KBM-7 (cell line): ENCODE measurements around the gene FSTL5.

Source experiments
- DNase-seq: peaks from one replicate; pipeline ENCODE4 v3.0.0-alpha.2; 2015
- in situ Hi-C: fragments of 300-500 bp; cut with MboI; formaldehyde crosslinking; loops from 2 replicates; pipeline ENCODE4 v1.14.3; 2020; ENCODE audit warnings: low sequenced_read_pairs, low pct_unique_long_range_greater_than_20kb, mixed read lengths

Gene FSTL5

GRCh38 chr4:161419822-161420221 lies 744.0 kb downstream of the FSTL5 start:
- in situ Hi-C loops, result no loop called here
- DNase-seq, result peak; percentile 90

DNA sequence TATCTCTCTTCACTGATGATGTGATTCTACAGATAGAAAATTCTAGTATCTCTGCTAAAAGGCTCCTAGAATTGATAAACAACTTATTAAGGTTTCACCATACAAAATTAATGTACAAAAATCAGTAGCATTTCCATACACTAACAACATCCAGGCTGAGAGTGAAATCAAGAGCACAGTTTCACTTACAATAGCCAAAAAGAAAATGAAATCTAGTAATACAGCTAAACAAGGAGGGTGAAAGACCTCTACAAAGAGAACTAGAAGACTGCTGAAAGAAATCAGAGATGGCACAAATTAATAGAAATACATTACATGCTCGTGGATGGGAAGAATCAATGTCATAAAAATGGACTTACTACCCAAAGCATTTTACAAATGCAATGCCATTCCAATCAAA lies 751.9 kb downstream of the FSTL5 start:
- in situ Hi-C loops, result no loop called here

GRCh38 chr4:161404346-161405110 lies 759.3 kb downstream of the FSTL5 start:
- DNase-seq, result no peak
- in situ Hi-C loops, result no loop called here

More for the DNA sequence above, 751.9 kb downstream of the FSTL5 start:
- no peak for DNase-seq

GRCh38 chr4:161403781-161404180 lies 760.0 kb downstream of the FSTL5 start:
- in situ Hi-C loops, result no loop called here
- no peak for DNase-seq

- no peak for DNase-seq
- in situ Hi-C loops, result no loop called here
Measured at GRCh38 chr4:161393602-161394001, 770.2 kb downstream of the FSTL5 start.

- in situ Hi-C loops, result no loop called here
- no peak for DNase-seq
Measured at GRCh38 chr4:161382655-161383054, 781.1 kb downstream of the FSTL5 start.

GRCh38 chr4:161376275-161376674 lies 787.5 kb downstream of the FSTL5 start:
- in situ Hi-C loops, result no loop called here
- DNase-seq, result no peak

GRCh38 chr4:161364681-161365080 lies 799.1 kb downstream of the FSTL5 start:
- no peak for DNase-seq
- in situ Hi-C loops, result no loop called here

GRCh38 chr4:161360982-161361381 lies 802.8 kb downstream of the FSTL5 start:
- in situ Hi-C loops, result no loop called here
- DNase-seq, result no peak

DNA sequence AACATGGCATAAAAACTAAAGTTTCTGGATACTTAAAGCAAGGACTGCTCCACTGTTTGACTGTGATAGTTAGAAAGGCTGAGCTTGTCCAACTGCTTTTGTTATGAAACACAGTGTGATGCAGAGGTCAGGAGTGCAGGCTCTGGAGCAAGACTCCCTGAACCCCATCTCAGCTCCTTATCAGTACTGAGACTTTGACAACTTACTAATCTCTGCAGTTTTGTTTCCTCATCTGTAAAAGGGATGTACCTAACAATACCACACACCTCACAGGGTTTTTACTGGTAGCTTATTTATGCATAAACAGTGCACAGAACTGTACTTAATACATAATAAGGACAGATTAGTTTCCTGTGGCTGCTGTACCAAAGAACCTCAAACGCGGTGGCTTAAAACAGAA lies 804.3 kb downstream of the FSTL5 start:
- in situ Hi-C loops, result no loop called here
- DNase-seq, result no peak

DNA sequence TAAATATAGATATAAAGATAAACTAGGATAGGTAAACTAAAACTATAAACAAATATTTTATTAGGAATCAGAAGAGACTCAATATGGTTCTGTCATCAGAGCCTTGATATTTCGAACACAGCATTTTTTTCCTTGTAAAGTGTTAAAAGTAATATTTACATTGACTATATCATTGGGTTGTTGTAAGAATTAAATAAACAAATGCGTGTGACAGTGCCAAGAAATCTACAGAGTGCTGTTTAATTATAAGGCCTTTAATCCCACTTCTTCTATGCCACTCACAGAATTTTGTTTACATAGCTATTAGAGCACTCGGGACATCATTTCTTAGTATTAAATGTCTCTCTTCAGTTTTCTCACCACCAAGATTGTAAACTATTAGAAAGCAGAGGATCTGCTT lies 807.4 kb downstream of the FSTL5 start:
- no peak for DNase-seq
- in situ Hi-C loops, result no loop called here

DNA sequence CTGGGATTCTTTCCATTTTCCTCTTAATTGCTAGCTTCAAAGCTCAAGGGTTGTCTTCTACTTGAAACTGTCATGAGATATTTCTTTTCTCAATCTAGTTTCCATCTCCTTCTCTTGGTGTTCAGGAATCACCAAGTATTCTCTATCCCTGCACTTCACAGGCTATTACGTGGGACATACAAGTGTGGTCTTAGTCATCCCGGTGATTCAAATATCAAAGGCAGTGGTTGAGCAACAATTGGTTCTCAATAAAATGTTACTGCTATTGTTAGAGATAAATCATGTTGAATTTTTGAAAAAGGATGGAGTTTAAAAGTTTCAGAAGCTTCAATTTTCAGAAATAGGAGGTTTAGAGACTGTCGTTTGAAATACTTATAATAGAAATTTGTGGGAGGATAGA lies 812.9 kb downstream of the FSTL5 start:
- in situ Hi-C loops, result no loop called here
- DNase-seq, result no peak

GRCh38 chr4:161345741-161346140 lies 818.1 kb downstream of the FSTL5 start:
- DNase-seq, result no peak
- in situ Hi-C loops, result no loop called here

DNA sequence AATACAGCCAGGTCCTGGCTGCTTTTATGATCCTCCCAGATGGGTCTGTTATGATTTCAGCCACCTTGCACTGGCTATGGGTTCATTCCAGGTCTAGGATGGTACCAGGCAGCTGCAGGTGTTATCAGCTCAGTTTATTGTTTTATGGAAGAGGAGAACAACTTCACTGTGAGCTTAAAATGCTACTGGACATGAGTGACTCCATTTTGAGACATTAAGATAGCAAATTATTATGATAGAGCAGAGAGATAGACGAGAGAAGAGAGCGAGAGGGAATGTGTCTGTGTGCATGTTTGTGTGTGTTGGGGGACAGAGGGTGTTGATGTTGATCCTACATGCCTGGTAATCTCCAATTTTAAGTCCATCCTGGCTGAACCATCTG lies 820.2 kb downstream of the FSTL5 start:
- in situ Hi-C loops, result no loop called here
- DNase-seq, result no peak

- in situ Hi-C loops, result no loop called here
- DNase-seq, result no peak
Measured at GRCh38 chr4:161342881-161343568, 820.8 kb downstream of the FSTL5 start.

- in situ Hi-C loops, result no loop called here
- DNase-seq, result no peak
Measured at GRCh38 chr4:161336621-161337020, 827.2 kb downstream of the FSTL5 start.

- in situ Hi-C loops, result no loop called here
- DNase-seq, result no peak
Measured at GRCh38 chr4:161336016-161336530, 827.7 kb downstream of the FSTL5 start.
